ENCODE data around the gene BAIAP3. TPM values are rescaled to one million over a fixed set of nuclear protein-coding genes. Genes with fewer than 3 reads are reported as not detected.

The BAIAP3 gene
- total RNA-seq, 1 experiment from 2014 or later: 6.8 TPM

DNA sequence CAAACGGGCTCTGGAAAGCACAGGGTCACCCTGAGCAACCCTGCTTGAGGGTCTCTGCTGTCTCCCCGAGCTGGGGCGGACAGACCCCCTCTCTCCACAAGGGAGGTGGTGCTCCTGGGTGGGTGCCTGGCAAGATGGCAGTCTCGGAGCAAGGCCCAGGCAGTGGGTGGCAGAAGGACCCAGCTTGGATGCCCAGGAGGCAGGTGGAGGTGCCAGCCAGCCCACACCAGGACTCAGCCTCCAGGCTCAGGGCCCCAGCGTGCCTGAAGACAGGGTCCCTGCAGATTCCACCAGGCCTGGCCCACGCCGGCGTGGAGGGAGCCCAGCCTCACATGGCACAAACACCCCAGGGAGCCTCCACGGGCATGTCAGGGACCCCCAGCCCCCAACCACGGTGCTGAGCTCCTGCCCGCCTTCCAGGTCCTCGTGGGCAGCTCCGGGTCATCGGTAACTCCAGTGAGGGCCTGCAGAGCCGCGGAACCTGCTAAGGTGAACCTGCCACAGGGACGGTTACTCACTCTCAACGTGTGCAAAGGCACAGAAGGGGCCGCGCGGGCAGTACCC, 60.2 kb downstream of the BAIAP3 start:
- H3K79me1 ChIP-seq (ENCODE audit: insufficient read depth, low read depth, low read length, poor library complexity, severe bottlenecking): no peaks in the 10 kb centered on the region
- no peaks in the 10 kb centered on the region for H3K9me3 ChIP-seq (ENCODE audit: control insufficient read depth, low read depth, low read length)
- H3K36me3 Mint-ChIP-seq (ENCODE audit: insufficient read depth in 1 of 3, low read depth in 3 of 3): peaks cover 2 to 30% (median 29%) of the 10 kb centered on the region in 3 experiments; a peak in 5 of 7 replicates
- H3K4me3 Mint-ChIP-seq: no peak overlapping the region
- H3K18ac ChIP-seq (ENCODE audit: insufficient read length, low read depth, low read length): no peak overlapping the region
- H3K27ac ChIP-seq (ENCODE audit: insufficient read length, low read depth, low read length): no peak overlapping the region
- TF ChIP-seq, protein P1, sequence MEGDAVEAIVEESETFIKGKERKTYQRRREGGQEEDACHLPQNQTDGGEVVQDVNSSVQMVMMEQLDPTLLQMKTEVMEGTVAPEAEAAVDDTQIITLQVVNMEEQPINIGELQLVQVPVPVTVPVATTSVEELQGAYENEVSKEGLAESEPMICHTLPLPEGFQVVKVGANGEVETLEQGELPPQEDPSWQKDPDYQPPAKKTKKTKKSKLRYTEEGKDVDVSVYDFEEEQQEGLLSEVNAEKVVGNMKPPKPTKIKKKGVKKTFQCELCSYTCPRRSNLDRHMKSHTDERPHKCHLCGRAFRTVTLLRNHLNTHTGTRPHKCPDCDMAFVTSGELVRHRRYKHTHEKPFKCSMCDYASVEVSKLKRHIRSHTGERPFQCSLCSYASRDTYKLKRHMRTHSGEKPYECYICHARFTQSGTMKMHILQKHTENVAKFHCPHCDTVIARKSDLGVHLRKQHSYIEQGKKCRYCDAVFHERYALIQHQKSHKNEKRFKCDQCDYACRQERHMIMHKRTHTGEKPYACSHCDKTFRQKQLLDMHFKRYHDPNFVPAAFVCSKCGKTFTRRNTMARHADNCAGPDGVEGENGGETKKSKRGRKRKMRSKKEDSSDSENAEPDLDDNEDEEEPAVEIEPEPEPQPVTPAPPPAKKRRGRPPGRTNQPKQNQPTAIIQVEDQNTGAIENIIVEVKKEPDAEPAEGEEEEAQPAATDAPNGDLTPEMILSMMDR (conservative IDR thresholded peaks at IDR 0.05): no peak
- no peak overlapping the region for H4K91ac ChIP-seq (ENCODE audit: insufficient read length, low read depth, low read length)
- H3K27ac Mint-ChIP-seq: peak overlapping the region in 1 of 3 experiments; percentile 79; a peak in 1 of 7 replicates
- H2BK12ac ChIP-seq (ENCODE audit: insufficient read length, low read depth, low read length): no peak overlapping the region
- H3K4me1 ChIP-seq (ENCODE audit: insufficient read depth, low read length): no peaks in the 10 kb centered on the region
- no peaks in the 10 kb centered on the region for H3K79me2 ChIP-seq (ENCODE audit: insufficient read depth, low read length)
- H3K27me3 Mint-ChIP-seq (ENCODE audit: low read depth): no peaks in the 10 kb centered on the region
- H2AFZ ChIP-seq (ENCODE audit: low read length): no peak overlapping the region
- no peaks in the 10 kb centered on the region for H3K23me2 ChIP-seq (ENCODE audit: insufficient read length, low read depth, low read length, poor library complexity, severe bottlenecking)
- H2BK120ac ChIP-seq (ENCODE audit: low read depth, low read length, poor library complexity, severe bottlenecking): no peak overlapping the region
- H2AK5ac ChIP-seq (ENCODE audit: insufficient read length, low read length): no peak overlapping the region
- DNase-seq: no peak
- no peak overlapping the region for H2BK5ac ChIP-seq (ENCODE audit: insufficient read length, low read length)
- H3K9ac ChIP-seq (ENCODE audit: extremely low read depth, insufficient read length, low read length): no peak overlapping the region
- no peaks in the 10 kb centered on the region for H3K4me1 Mint-ChIP-seq
- no peak overlapping the region for H2BK15ac ChIP-seq (ENCODE audit: low read depth, low read length)
- no peak overlapping the region for H4K8ac ChIP-seq (replicated peaks; ENCODE audit: insufficient read length, low read depth, low read length)
- H2BK20ac ChIP-seq (ENCODE audit: low read depth, low read length, poor library complexity, severe bottlenecking): no peak overlapping the region
- no peaks in the 10 kb centered on the region for H3K9me3 Mint-ChIP-seq
- no peak overlapping the region for H4K5ac ChIP-seq (ENCODE audit: insufficient read length, low read depth, low read length)
- no peak overlapping the region for H3K4me2 ChIP-seq (ENCODE audit: insufficient read depth, insufficient read length, low read length)
- H3K23ac ChIP-seq (ENCODE audit: insufficient read length, low read depth, low read length): no peak overlapping the region
- H4K20me1 ChIP-seq (ENCODE audit: control insufficient read depth, insufficient read depth, insufficient read length): no peaks in the 10 kb centered on the region
- H3K56ac ChIP-seq (ENCODE audit: insufficient read length, low read depth, low read length): no peak overlapping the region
- no peak overlapping the region for H3T11ph ChIP-seq (ENCODE audit: low read length)
- H3K4ac ChIP-seq (ENCODE audit: low read depth, low read length): no peak overlapping the region
- no peak overlapping the region for H3K14ac ChIP-seq (ENCODE audit: insufficient read depth, low read length)
- WGBS (ENCODE audit: extremely low coverage, insufficient read length, low lambda C conversion rate): no CpG with 5 or more reads among the region's 21 CpGs
- H3K27me3 ChIP-seq (ENCODE audit: insufficient read depth, low read length): no peaks in the 10 kb centered on the region

Measured in H9 (cell line).